Measurements from ENCODE around the gene PCBD2.

PCBD2 gene

GRCh38 chr5:135004376-135004775, 99.4 kb downstream of the PCBD2 start:
- Histone ChIP-seq H3K4me3 (replicated peaks; ENCODE audit: low read depth, low read length) (no peak overlapping the region), H3K36me3 (ENCODE audit: control insufficient read depth, insufficient read depth, low read length) (no peaks in the 10 kb centered on the region), H3K27me3 (replicated peaks; ENCODE audit: control insufficient read depth, insufficient read depth, low read length) (no peaks in the 10 kb centered on the region; the same call in 1 of the 2 replicates)
- no peak for TF ChIP-seq CTCF (IDR thresholded peaks at IDR 0.05; ENCODE audit: insufficient read depth, low read length, poor library complexity, severe bottlenecking)
- DNase-seq (ENCODE audit: extremely low read depth, insufficient read length), result no peak

- Histone ChIP-seq H3K4me3 (replicated peaks; ENCODE audit: low read depth, low read length) (no peak overlapping the region), H3K36me3 (ENCODE audit: control insufficient read depth, insufficient read depth, low read length) (no peaks in the 10 kb centered on the region), H3K27me3 (replicated peaks; ENCODE audit: control insufficient read depth, insufficient read depth, low read length) (no peaks in the 10 kb centered on the region; the same call in 1 of the 2 replicates)
- no peak for DNase-seq (ENCODE audit: extremely low read depth, insufficient read length)
- no peak for TF ChIP-seq CTCF (IDR thresholded peaks at IDR 0.05; ENCODE audit: insufficient read depth, low read length, poor library complexity, severe bottlenecking)
Observed at GRCh38 chr5:135005076-135005475, 100.1 kb downstream of the PCBD2 start.

- Histone ChIP-seq H3K4me3 (replicated peaks; ENCODE audit: low read depth, low read length) (no peak overlapping the region), H3K27me3 (replicated peaks; ENCODE audit: control insufficient read depth, insufficient read depth, low read length) (no peaks in the 10 kb centered on the region; the same call in 1 of the 2 replicates), H3K36me3 (ENCODE audit: control insufficient read depth, insufficient read depth, low read length) (no peaks in the 10 kb centered on the region)
- no peak for TF ChIP-seq CTCF (IDR thresholded peaks at IDR 0.05; ENCODE audit: insufficient read depth, low read length, poor library complexity, severe bottlenecking)
- no peak for DNase-seq (ENCODE audit: extremely low read depth, insufficient read length)
Observed at GRCh38 chr5:135007305-135007704, 102.4 kb downstream of the PCBD2 start.

- no peak for DNase-seq (ENCODE audit: extremely low read depth, insufficient read length)
- H3K27me3 ChIP-seq (replicated peaks; ENCODE audit: control insufficient read depth, insufficient read depth, low read length), result no peaks in the 10 kb centered on the region; the same call in 1 of the 2 replicates
- no peak for TF ChIP-seq CTCF (IDR thresholded peaks at IDR 0.05; ENCODE audit: insufficient read depth, low read length, poor library complexity, severe bottlenecking)
- no peaks in the 10 kb centered on the region for H3K36me3 ChIP-seq (ENCODE audit: control insufficient read depth, insufficient read depth, low read length)
- no peak overlapping the region for H3K4me3 ChIP-seq (replicated peaks; ENCODE audit: low read depth, low read length)
Observed at GRCh38 chr5:135007749-135008363, 102.9 kb downstream of the PCBD2 start.

GRCh38 chr5:135008556-135008955, 103.6 kb downstream of the PCBD2 start:
- H3K4me3 ChIP-seq (replicated peaks; ENCODE audit: low read depth, low read length), result no peak overlapping the region
- H3K27me3 ChIP-seq (replicated peaks; ENCODE audit: control insufficient read depth, insufficient read depth, low read length), result no peaks in the 10 kb centered on the region; the same call in 1 of the 2 replicates
- no peak for TF ChIP-seq CTCF (IDR thresholded peaks at IDR 0.05; ENCODE audit: insufficient read depth, low read length, poor library complexity, severe bottlenecking)
- no peak for DNase-seq (ENCODE audit: extremely low read depth, insufficient read length)
- H3K36me3 ChIP-seq (ENCODE audit: control insufficient read depth, insufficient read depth, low read length), result no peaks in the 10 kb centered on the region
